ENCODE data around the gene ERGIC1. TPM values are rescaled to one million over a fixed set of nuclear protein-coding genes. Genes with fewer than 3 reads are reported as not detected.

Gene ERGIC1
- total and polyA plus RNA-seq, 12 donors: 71.9 to 450 (median 248) TPM

- intact Hi-C loops (cut with DNase I): loop anchor here in 1 of 2 donors (10.0 kb wide), 1 partner anchor 469 kb away; no protein-coding TSS in a partner anchor
- Histone ChIP-seq H3K4me3 (no peak overlapping the region), H3K4me1 (replicated peaks in 1 of 2) (no peaks in the 10 kb centered on the region), H3K27me3 (no peaks in the 10 kb centered on the region), H3K9me3 (replicated peaks in 1 of 3) (no peaks in the 10 kb centered on the region), H3K27ac (no peak overlapping the region), H3K36me3 (replicated peaks in 1 of 2) (peaks cover 0 to 58% of the 10 kb centered on the region in 2 donors)
- no peak for DNase-seq
- TF ChIP-seq CTCF (IDR thresholded peaks at IDR 0.05) (no peak), POLR2A (IDR thresholded peaks at IDR 0.05) (no peak)
- WGBS, 4 donors: 78 to 85% (median 79%) methylated on average over 5 to 8 of the region's 8 CpGs
Observed at GRCh38 chr5:172943906-172944305, 109.9 kb downstream of the ERGIC1 start.

- intact Hi-C loops (cut with DNase I): loop anchor here in 1 of 2 donors (10.0 kb wide), 1 partner anchor 470 kb away; no protein-coding TSS in a partner anchor
- Histone ChIP-seq H3K27ac (no peak overlapping the region), H3K4me3 (no peak overlapping the region), H3K27me3 (no peaks in the 10 kb centered on the region), H3K9me3 (replicated peaks in 1 of 3) (no peaks in the 10 kb centered on the region), H3K4me1 (replicated peaks in 1 of 2) (no peaks in the 10 kb centered on the region), H3K36me3 (replicated peaks in 1 of 2) (peaks cover 0 to 62% of the 10 kb centered on the region in 2 donors)
- DNase-seq: no peak
- TF ChIP-seq CTCF (IDR thresholded peaks at IDR 0.05): no peak
- 82 to 92% (median 91%) methylated on average over 5 to 6 of the region's 6 CpGs for WGBS, 4 donors
Observed at GRCh38 chr5:172944741-172945140, 110.7 kb downstream of the ERGIC1 start.

GRCh38 chr5:172945151-172945550 is 111.1 kb downstream of the ERGIC1 start:
- intact Hi-C loops (cut with DNase I): loop anchor here in 1 of 2 donors (10.0 kb wide), 1 partner anchor 470 kb away; no protein-coding TSS in a partner anchor
- Histone ChIP-seq H3K4me1 (replicated peaks in 1 of 2) (no peaks in the 10 kb centered on the region), H3K27ac (no peak overlapping the region), H3K9me3 (replicated peaks in 1 of 3) (no peaks in the 10 kb centered on the region), H3K36me3 (replicated peaks in 1 of 2) (peaks cover 0 to 60% of the 10 kb centered on the region in 2 donors), H3K27me3 (no peaks in the 10 kb centered on the region), H3K4me3 (no peak overlapping the region)
- DNase-seq: no peak
- 91 to 97% (median 94%) methylated on average over 6 of the region's 6 CpGs for WGBS, 4 donors
- TF ChIP-seq POLR2A (IDR thresholded peaks at IDR 0.05): no peak
- no peak for TF ChIP-seq CTCF (IDR thresholded peaks at IDR 0.05)

GRCh38 chr5:172946146-172946545 is 112.1 kb downstream of the ERGIC1 start:
- TF ChIP-seq POLR2A (IDR thresholded peaks at IDR 0.05) (no peak), CTCF (IDR thresholded peaks at IDR 0.05) (no peak)
- Histone ChIP-seq H3K27me3 (no peaks in the 10 kb centered on the region), H3K4me3 (no peak overlapping the region), H3K27ac (no peak overlapping the region), H3K9me3 (replicated peaks in 1 of 3) (no peaks in the 10 kb centered on the region), H3K36me3 (replicated peaks in 1 of 2) (peaks cover 0 to 59% of the 10 kb centered on the region in 2 donors), H3K4me1 (replicated peaks in 1 of 2) (no peaks in the 10 kb centered on the region)
- intact Hi-C loops (cut with DNase I): loop anchor here in 1 of 2 donors (10.0 kb wide), 1 partner anchor 471 kb away; no protein-coding TSS in a partner anchor
- WGBS, 4 donors: 88 to 95% (median 90%) methylated on average over 7 of the region's 7 CpGs
- no peak for DNase-seq

Data from adrenal gland (tissue), 12 donors.